Measurements from ENCODE around the gene POLR2H. TPM values are rescaled to one million over a fixed set of nuclear protein-coding genes. Genes with fewer than 3 reads are reported as not detected.

Gene POLR2H
- total RNA-seq, 1 experiment from 2014 or later: 153 TPM

- no peaks in the 10 kb centered on the region for H3K36me3 ChIP-seq (ENCODE audit: low read depth)
- H2AFZ ChIP-seq: no peak overlapping the region
- ChIA-PET POLR2A (ENCODE audit: unreplicated experiment) (no interaction called here), CTCF (interaction anchor here (1.2 kb wide), 1 partner anchor 16 kb away, joined by 4 read pairs; no protein-coding TSS in a partner anchor)
- BruUV-seq (replicated peaks): no TSS peak
- no peaks in the 10 kb centered on the region for H3K27me3 ChIP-seq (ENCODE audit: insufficient read depth, low read depth)
- H3K9me3 ChIP-seq (ENCODE audit: insufficient read depth, low read depth): no peaks in the 10 kb centered on the region
- H3K79me2 ChIP-seq (ENCODE audit: low read depth): peaks cover 5% of the 10 kb centered on the region
- no peaks in the 10 kb centered on the region for H3K9me2 ChIP-seq (ENCODE audit: insufficient read depth)
- H3F3A ChIP-seq (ENCODE audit: insufficient read depth, low read depth): no peaks in the 10 kb centered on the region
- no peak overlapping the region for H3K4me2 ChIP-seq
- H4K20me1 ChIP-seq (ENCODE audit: insufficient read depth): no peaks in the 10 kb centered on the region
- no peak overlapping the region for H3K4me3 ChIP-seq
- TF ChIP-seq CTCF (conservative IDR thresholded peaks at IDR 0.05): no peak
- no peak for TF ChIP-seq EZH2 (IDR thresholded peaks at IDR 0.05; ENCODE audit: low read depth)
- H3K27ac ChIP-seq: no peak overlapping the region
- intact Hi-C loops (cut with micrococcal nuclease; ENCODE audit: unreplicated experiment): no loop called here
- H3K4me1 ChIP-seq (replicated peaks; ENCODE audit: insufficient read depth): peaks cover 5% of the 10 kb centered on the region
- DNase-seq: no peak
These were observed 6.1 kb upstream of the POLR2H start for GRCh38 chr3:184355261-184356040.

DNA sequence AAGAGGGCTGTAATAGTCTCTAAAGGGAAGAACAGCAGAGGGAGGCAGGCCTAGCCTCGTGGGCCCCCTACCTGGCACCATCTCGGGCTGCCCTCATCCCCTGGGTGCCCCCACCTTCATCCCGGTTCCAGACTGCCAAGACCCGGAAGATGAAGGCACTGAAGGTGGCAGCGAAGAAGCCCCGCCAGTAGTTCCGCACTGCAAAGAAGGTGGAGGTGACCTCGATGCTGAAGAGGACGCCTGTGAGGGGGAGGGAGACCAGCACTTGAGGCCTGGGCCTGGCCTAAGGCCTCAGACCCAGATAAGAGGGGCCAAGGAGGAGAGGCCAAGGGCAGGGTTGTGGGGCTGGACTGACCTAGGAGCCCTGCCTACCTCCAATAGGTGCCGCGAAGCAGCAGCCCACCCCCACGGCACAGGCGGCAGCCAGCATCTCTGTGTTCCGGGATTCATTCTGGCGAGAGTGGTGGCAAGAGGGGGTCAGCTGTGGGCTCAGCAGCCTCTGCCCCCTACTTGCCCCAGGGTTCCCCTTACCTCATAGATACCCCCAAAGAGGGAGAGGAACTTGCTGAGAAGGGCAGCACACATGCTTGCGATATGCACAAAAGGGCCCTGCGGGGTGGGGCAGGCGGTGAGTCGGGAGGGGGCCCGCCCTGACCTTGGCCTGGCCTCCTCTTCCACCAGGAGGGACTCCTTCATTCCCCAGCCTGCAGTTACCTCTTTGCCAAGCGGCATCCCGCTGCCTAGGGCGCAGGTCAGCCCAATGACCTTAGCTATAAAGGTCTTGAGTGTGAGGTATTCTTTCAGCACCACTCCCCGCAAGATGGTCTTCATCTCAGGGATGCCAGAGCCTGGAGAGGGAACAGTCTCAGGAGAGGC, 4.0 kb upstream of the POLR2H start:
- TF ChIP-seq CTCF (conservative IDR thresholded peaks at IDR 0.05): no peak
- TF ChIP-seq EZH2 (IDR thresholded peaks at IDR 0.05; ENCODE audit: low read depth): no peak
- no TSS peak for BruUV-seq (replicated peaks)
- Histone ChIP-seq H3K4me1 (replicated peaks; ENCODE audit: insufficient read depth) (peaks cover 11% of the 10 kb centered on the region), H4K20me1 (ENCODE audit: insufficient read depth) (no peaks in the 10 kb centered on the region), H3K27me3 (ENCODE audit: insufficient read depth, low read depth) (no peaks in the 10 kb centered on the region), H3K9me3 (ENCODE audit: insufficient read depth, low read depth) (no peaks in the 10 kb centered on the region), H3F3A (ENCODE audit: insufficient read depth, low read depth) (peaks cover 8% of the 10 kb centered on the region; the same call in 1 of the 2 replicates), H2AFZ (no peak overlapping the region), H3K79me2 (ENCODE audit: low read depth) (peaks cover 13% of the 10 kb centered on the region), H3K36me3 (ENCODE audit: low read depth) (no peaks in the 10 kb centered on the region), H3K9me2 (ENCODE audit: insufficient read depth) (no peaks in the 10 kb centered on the region), H3K4me2 (no peak overlapping the region), H3K27ac (no peak overlapping the region), H3K4me3 (no peak overlapping the region)
- no peak for DNase-seq
- POLR2A ChIA-PET (ENCODE audit: unreplicated experiment): no interaction called here
- CTCF ChIA-PET: no interaction called here
- intact Hi-C loops (cut with micrococcal nuclease; ENCODE audit: unreplicated experiment): no loop called here

GRCh38 chr3:184358124-184358767, 3.3 kb upstream of the POLR2H start:
- CTCF ChIA-PET: no interaction called here
- intact Hi-C loops (cut with micrococcal nuclease; ENCODE audit: unreplicated experiment): no loop called here

More at GRCh38 chr3:184358124-184358767, 3.3 kb upstream of the POLR2H start:
- no peak overlapping the region for H3K4me3 ChIP-seq
- no peak overlapping the region for H2AFZ ChIP-seq
- BruUV-seq (replicated peaks): no TSS peak
- H3K4me1 ChIP-seq (replicated peaks; ENCODE audit: insufficient read depth): peaks cover 11% of the 10 kb centered on the region
- H3K79me2 ChIP-seq (ENCODE audit: low read depth): peaks cover 13% of the 10 kb centered on the region
- no peak overlapping the region for H3K4me2 ChIP-seq
- no peak for DNase-seq
- peaks cover 12% of the 10 kb centered on the region; the same call in 1 of the 2 replicates for H3F3A ChIP-seq (ENCODE audit: insufficient read depth, low read depth)
- no peak for TF ChIP-seq EZH2 (IDR thresholded peaks at IDR 0.05; ENCODE audit: low read depth)
- no peak for TF ChIP-seq CTCF (conservative IDR thresholded peaks at IDR 0.05)
- H3K9me3 ChIP-seq (ENCODE audit: insufficient read depth, low read depth): no peaks in the 10 kb centered on the region
- POLR2A ChIA-PET (ENCODE audit: unreplicated experiment): no interaction called here
- no peaks in the 10 kb centered on the region for H3K36me3 ChIP-seq (ENCODE audit: low read depth)
- no peak overlapping the region for H3K27ac ChIP-seq
- H3K9me2 ChIP-seq (ENCODE audit: insufficient read depth): no peaks in the 10 kb centered on the region
- H4K20me1 ChIP-seq (ENCODE audit: insufficient read depth): no peaks in the 10 kb centered on the region
- H3K27me3 ChIP-seq (ENCODE audit: insufficient read depth, low read depth): no peaks in the 10 kb centered on the region

Measured in PC-9 (cell line).